COLO668 (cell line): ENCODE measurements around the gene MCEE.
"Not testable (repeated sequence)": the region's sequence is repeated elsewhere in the genome, so short reads cannot be mapped to it uniquely, and the experiment has no call there.

ENCODE experiments used
- DNase-seq: peaks from one replicate; lab custom pipeline; 2025; ENCODE audit not compliant: unreplicated experiment; lab: John Stamatoyannopoulos, UW

The MCEE gene

GRCh38 chr2:71129114-71129901 is 721 bp downstream of the MCEE start:
- no peak for DNase-seq

GRCh38 chr2:71126957-71127356 is 3.1 kb downstream of the MCEE start:
- DNase-seq = no peak

GRCh38 chr2:71125506-71126294 is 4.3 kb downstream of the MCEE start:
- no peak for DNase-seq

GRCh38 chr2:71122387-71123298 is 7.4 kb downstream of the MCEE start:
- no peak for DNase-seq

GRCh38 chr2:71121479-71121878 is 8.6 kb downstream of the MCEE start:
- DNase-seq = no peak

- no peak for DNase-seq
These were observed 9.8 kb downstream of the MCEE start for GRCh38 chr2:71120195-71120594.

GRCh38 chr2:71117063-71117462 is 13.0 kb downstream of the MCEE start:
- DNase-seq = no peak

- no peak for DNase-seq
These were observed 16.2 kb downstream of the MCEE start for GRCh38 chr2:71113843-71114242.

- no peak for DNase-seq
These were observed 21.9 kb downstream of the MCEE start for GRCh38 chr2:71108091-71108490.

- not testable (repeated sequence) for DNase-seq
These were observed 23.6 kb downstream of the MCEE start for GRCh38 chr2:71106463-71106862.

- no peak for DNase-seq
These were observed 26.2 kb downstream of the MCEE start for GRCh38 chr2:71103809-71104208.

- DNase-seq = no peak
These were observed 26.9 kb downstream of the MCEE start for GRCh38 chr2:71102981-71103681.

- DNase-seq = no peak
These were observed 28.4 kb downstream of the MCEE start for GRCh38 chr2:71101656-71102055.

- peak; percentile 44 for DNase-seq
These were observed 29.6 kb downstream of the MCEE start for GRCh38 chr2:71100195-71100964.

- not testable (repeated sequence) for DNase-seq
These were observed 37.4 kb downstream of the MCEE start for GRCh38 chr2:71092491-71093260.

GRCh38 chr2:71091808-71092207 is 38.2 kb downstream of the MCEE start:
- not testable (repeated sequence) for DNase-seq

GRCh38 chr2:71089475-71089874 is 40.6 kb downstream of the MCEE start:
- not testable (repeated sequence) for DNase-seq

- DNase-seq = not testable (repeated sequence)
These were observed 44.6 kb downstream of the MCEE start for GRCh38 chr2:71085325-71086003.
